Cerebellar nuclear complex (tissue), 1 donor: ENCODE measurements around the gene GPRASP1.
"Not testable (repeated sequence)": the region's sequence is repeated elsewhere in the genome, so short reads cannot be mapped to it uniquely, and the experiment has no call there.

Experiments used
- DNase-seq, 2 experiments: peaks; one replicate each; lab custom pipeline; 2025; lab: John Stamatoyannopoulos, UW

The GPRASP1 gene

DNA sequence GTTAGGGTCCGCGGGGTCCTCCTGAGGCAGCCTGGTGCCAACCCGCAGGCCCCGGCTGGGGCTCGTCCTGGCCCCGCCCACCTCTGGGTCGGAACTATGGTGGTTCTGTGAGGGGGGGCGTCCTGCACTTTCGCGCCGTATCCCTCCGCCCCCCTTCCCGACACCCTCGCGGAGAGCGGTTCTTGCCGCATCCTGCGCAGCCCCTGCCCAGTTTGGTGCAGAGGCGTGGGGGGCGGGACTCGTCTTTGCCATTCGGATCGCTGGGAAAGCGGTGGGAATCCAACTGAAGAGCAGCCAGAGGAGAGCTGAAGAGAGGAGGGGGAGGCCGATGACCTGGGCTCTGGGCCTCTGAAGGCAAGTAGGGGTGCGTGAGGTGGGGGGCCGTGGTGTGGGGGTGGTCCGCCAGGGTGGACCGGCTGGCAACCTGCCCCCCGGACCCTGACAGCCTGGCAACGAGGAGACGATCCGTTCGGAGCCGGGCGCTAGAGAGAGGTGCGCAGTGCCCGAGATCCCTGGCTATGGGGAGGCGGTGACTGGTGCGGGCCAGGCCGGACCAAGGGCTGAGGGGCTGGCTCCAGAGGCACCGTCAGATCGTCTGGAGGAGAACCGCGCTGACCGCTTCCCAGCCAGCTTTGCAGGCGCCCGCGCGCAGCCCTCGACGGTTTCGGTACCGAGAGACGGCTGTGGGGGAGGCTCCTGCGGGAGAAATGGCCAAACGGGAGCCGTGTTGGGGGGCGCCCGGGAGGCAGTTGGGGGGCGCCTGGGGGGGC lies at the start of gene GPRASP1:
Gene GPRASP1 (plus strand): TSS at position 242 of the 770 bp plus-strand sequence. CDS start 2,431 bp downstream, outside the sequence.
- peak in 1 of 2 experiments; percentile 6 for DNase-seq

GRCh38 chrX:102604327-102604726 lies 47.0 kb upstream of the GPRASP1 start:
- DNase-seq = no peak

GRCh38 chrX:102606115-102606514 lies 45.2 kb upstream of the GPRASP1 start:
- DNase-seq = no peak

- DNase-seq = no peak
These were observed 40.4 kb upstream of the GPRASP1 start for GRCh38 chrX:102610905-102611304.

DNA sequence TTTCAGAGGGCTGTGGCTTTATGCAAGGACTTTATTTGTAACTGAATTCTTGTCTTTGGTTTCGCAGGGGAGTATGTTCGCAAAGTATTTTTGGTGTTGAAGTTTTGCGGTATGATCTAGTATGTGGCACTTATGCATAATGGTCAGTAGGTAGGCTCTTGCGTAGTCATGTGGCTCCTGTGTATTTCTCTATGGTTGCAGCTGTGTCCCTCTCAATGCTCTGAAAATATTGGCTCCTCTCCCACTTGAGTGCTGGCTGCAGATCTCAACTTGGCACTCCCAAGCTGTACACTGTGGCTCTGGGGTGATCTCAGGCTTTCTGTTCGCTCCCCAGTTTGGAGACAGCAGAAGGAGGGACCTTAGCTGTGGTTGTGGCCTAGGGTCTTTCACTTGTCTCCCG lies 27.2 kb upstream of the GPRASP1 start:
- DNase-seq = no peak

DNA sequence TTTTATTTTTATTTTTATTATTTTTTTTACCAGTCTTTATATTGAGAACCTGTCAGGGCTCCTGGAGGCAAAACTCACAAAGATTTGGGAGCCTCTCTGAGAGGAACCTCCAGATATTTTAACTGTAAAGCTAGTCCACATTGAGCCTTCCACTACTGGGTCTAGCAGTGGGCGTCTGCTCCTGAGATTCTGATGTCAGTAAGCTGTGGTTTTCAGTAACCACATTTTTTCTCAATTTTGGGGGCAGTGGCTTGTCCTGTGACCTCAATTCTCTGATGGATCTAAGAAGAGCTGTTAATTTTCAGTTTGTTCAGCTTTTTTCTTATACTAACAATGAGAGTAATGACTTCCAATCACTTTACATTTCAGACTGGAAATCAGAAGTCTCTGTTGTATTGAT lies 23.6 kb upstream of the GPRASP1 start:
- DNase-seq = no peak

- no peak for DNase-seq
These were observed 13.7 kb upstream of the GPRASP1 start for GRCh38 chrX:102637561-102637960.

DNA sequence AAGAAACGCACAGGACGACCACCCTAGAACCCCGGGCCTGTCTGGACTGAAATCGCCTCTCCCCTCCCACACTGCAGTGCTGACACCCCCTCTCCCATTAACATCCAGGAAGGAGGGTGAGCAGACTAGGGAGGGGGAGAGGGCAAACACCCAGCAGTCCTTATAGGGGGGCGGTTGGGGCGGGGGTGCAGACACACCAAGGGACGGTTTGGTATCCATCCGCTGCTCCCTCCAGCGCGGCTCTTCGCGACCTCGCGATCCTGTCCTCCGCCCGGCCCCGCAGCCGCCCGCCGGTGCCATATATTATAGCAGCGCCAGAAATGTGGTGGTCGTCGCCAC lies 411 bp upstream of the GPRASP1 start:
- DNase-seq = no peak

DNA sequence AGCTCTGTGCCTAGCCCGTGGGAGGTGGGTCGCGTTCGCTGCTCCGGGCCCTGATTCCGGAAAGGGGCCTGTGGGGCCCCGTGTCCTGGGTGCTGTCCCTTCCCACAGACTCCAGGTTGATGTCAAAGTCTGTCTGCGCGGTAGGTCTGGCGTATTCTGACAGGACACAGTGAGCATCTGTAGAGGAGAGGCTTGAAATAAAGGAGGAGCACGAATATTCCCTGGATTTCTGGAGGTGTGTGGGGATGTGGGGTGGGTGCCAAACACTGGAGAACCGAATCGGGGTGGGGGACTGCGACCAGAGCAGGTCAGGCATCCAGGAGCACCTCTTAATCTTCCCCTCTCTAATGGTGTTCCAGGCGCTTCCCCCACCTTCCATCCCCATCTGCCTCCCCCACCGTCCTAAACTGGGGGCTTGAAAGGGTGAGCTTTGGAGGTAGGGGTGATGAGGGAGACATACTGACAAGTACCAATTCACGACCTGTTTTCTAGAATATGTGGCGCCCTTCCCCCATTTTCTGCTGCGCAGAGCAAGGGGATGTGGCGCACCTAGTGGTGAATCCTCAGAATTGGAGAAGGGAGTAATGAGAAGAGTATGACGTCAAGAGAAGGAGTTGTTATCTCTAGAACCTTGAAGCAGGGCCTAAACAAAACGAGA lies 877 bp downstream of the GPRASP1 start:
- DNase-seq = peak; percentile 28 to 58

- DNase-seq = peak in 1 of 2 experiments; percentile 7
These were observed 3.4 kb downstream of the GPRASP1 start for GRCh38 chrX:102654696-102655095.

GRCh38 chrX:102658556-102658955 lies 7.3 kb downstream of the GPRASP1 start:
- no peak for DNase-seq

- DNase-seq = no peak
These were observed 8.8 kb downstream of the GPRASP1 start for GRCh38 chrX:102659790-102660757.

- DNase-seq = not testable (repeated sequence)
These were observed 12.5 kb downstream of the GPRASP1 start for GRCh38 chrX:102663820-102664219.

DNA sequence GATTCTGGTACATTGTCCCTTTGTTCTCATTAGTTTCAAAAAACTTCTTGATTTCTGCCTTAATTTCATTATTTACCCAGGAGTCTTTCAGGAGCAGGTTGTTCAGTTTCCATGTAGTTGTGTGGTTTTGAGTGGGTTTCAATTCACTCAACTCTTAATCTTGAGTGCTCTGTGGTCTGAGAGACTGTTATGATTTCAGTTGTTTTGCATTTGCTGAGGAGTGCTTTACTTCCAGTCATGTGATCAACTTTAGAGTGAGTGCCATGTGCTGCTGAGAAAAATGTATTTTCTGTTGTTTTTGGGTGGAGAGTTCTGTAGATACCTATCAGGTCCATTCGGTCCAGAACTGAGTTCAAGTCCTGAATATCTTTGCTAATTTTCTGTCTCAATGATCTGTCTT lies 15.8 kb downstream of the GPRASP1 start:
- DNase-seq = not testable (repeated sequence)

GRCh38 chrX:102669526-102669925 lies 18.2 kb downstream of the GPRASP1 start:
- no peak for DNase-seq

- DNase-seq = no peak
These were observed 21.6 kb downstream of the GPRASP1 start for GRCh38 chrX:102672856-102673255.

GRCh38 chrX:102677479-102677878 lies 26.2 kb downstream of the GPRASP1 start:
- DNase-seq = not testable (repeated sequence)

- no peak for DNase-seq
These were observed 33.7 kb downstream of the GPRASP1 start for GRCh38 chrX:102684772-102685520.

- no peak for DNase-seq
These were observed 43.5 kb downstream of the GPRASP1 start for GRCh38 chrX:102694749-102695148.

- no peak for DNase-seq
These were observed 45.0 kb downstream of the GPRASP1 start for GRCh38 chrX:102696306-102696705.

GRCh38 chrX:102697494-102697893 lies 46.2 kb downstream of the GPRASP1 start:
- no peak for DNase-seq
